NB4 (cell line): ENCODE data around the gene SPRR1B.

Experiments used
- CTCF ChIP-seq: IDR thresholded peaks from one replicate; pipeline ENCODE4 v1.5.1; 2012; ENCODE audit warnings: low read depth, low read length
- POLR2A ChIP-seq: IDR thresholded peaks from 2 replicates; pipeline ENCODE4 v1.6.1; 2011; ENCODE audit warnings: mild to moderate bottlenecking; ENCODE audit not compliant: insufficient read length; ENCODE audit errors: extremely low read depth
- TF ChIP-seq, protein P1 (sequence below): IDR thresholded peaks from 2 replicates; pipeline ENCODE4 v1.6.1; 2011; ENCODE audit warnings: low read depth, low read length

- TF ChIP-seq CTCF (no peak), POLR2A (no peak)
- TF ChIP-seq, protein P1, sequence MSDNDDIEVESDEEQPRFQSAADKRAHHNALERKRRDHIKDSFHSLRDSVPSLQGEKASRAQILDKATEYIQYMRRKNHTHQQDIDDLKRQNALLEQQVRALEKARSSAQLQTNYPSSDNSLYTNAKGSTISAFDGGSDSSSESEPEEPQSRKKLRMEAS: no peak
Measured at GRCh38 chr1:153049211-153049610, 18.2 kb downstream of the SPRR1B start.
